H9 (cell line): ENCODE results near the gene MED20. TPM values are rescaled to one million over a fixed set of nuclear protein-coding genes. Genes with fewer than 3 reads are reported as not detected.

Experiments used
- DNase-seq: peaks from one replicate; pipeline ENCODE4 v3.0.0-alpha.2; 2017
- H2AFZ ChIP-seq: one replicate; pipeline ENCODE4 v1.6.1; 2013; ENCODE audit warnings: mild to moderate bottlenecking, low read length, control low read depth, moderate library complexity
- H2AK5ac ChIP-seq: 2 replicates; pipeline ENCODE4 v1.6.1; 2013; ENCODE audit warnings: low read length, control low read depth, mixed read lengths; ENCODE audit not compliant: insufficient read length
- H2BK120ac ChIP-seq: one replicate; pipeline ENCODE4 v1.6.1; 2013; ENCODE audit warnings: low read depth, mild to moderate bottlenecking, low read length, control low read depth, inconsistent platforms; ENCODE audit not compliant: poor library complexity, severe bottlenecking
- H2BK12ac ChIP-seq: 2 replicates; pipeline ENCODE4 v1.6.1; 2013; ENCODE audit warnings: low read length, control low read depth, mixed read lengths, low read depth; ENCODE audit not compliant: insufficient read length
- H2BK15ac ChIP-seq: 2 replicates; pipeline ENCODE4 v1.6.1; 2013; ENCODE audit warnings: low read depth, low read length, control low read depth
- H2BK20ac ChIP-seq: one replicate; pipeline ENCODE4 v1.6.1; 2013; ENCODE audit warnings: low read depth, mild to moderate bottlenecking, low read length, control low read depth, inconsistent platforms; ENCODE audit not compliant: poor library complexity, severe bottlenecking
- H2BK5ac ChIP-seq: 2 replicates; pipeline ENCODE4 v1.6.1; 2013; ENCODE audit warnings: low read length, control low read depth, mixed read lengths; ENCODE audit not compliant: insufficient read length
- H3K14ac ChIP-seq: 2 replicates; pipeline ENCODE4 v1.6.1; 2013; ENCODE audit warnings: low read length, control low read depth; ENCODE audit not compliant: insufficient read depth
- H3K18ac ChIP-seq: 2 replicates; pipeline ENCODE4 v1.6.1; 2013; ENCODE audit warnings: low read depth, mild to moderate bottlenecking, mixed read lengths, low read length, control low read depth; ENCODE audit not compliant: insufficient read length
- H3K23ac ChIP-seq: 2 replicates; pipeline ENCODE4 v1.6.1; 2013; ENCODE audit warnings: low read length, control low read depth, mixed read lengths, low read depth; ENCODE audit not compliant: insufficient read length
- H3K23me2 ChIP-seq: 2 replicates; pipeline ENCODE4 v1.6.1; 2013; ENCODE audit warnings: low read depth, mild to moderate bottlenecking, mixed read lengths, low read length, control low read depth; ENCODE audit not compliant: insufficient read length, poor library complexity, severe bottlenecking
- H3K27ac ChIP-seq: 2 replicates; pipeline ENCODE4 v1.5.1; 2013; ENCODE audit warnings: low read length, control low read depth, mixed read lengths, low read depth; ENCODE audit not compliant: insufficient read length
- H3K27me3 ChIP-seq: 2 replicates; pipeline ENCODE4 v1.6.1; 2013; ENCODE audit warnings: low read length, control low read depth, inconsistent platforms; ENCODE audit not compliant: insufficient read depth
- H3K4ac ChIP-seq: 2 replicates; pipeline ENCODE4 v1.6.1; 2013; ENCODE audit warnings: low read depth, mild to moderate bottlenecking, control low read depth, inconsistent platforms, low read length, moderate library complexity
- H3K4me1 ChIP-seq: 2 replicates; pipeline ENCODE4 v1.6.1; 2013; ENCODE audit warnings: low read length, control low read depth, inconsistent platforms; ENCODE audit not compliant: insufficient read depth
- H3K4me2 ChIP-seq: 2 replicates; pipeline ENCODE4 v1.6.1; 2013; ENCODE audit warnings: low read length, control low read depth, mixed read lengths; ENCODE audit not compliant: insufficient read length, insufficient read depth
- H3K56ac ChIP-seq: 2 replicates; pipeline ENCODE4 v1.6.1; 2013; ENCODE audit warnings: low read depth, mild to moderate bottlenecking, mixed read lengths, low read length, control low read depth; ENCODE audit not compliant: insufficient read length
- H3K79me1 ChIP-seq: 2 replicates; pipeline ENCODE4 v1.6.1; 2013; ENCODE audit warnings: low read depth, mild to moderate bottlenecking, moderate library complexity, low read length, control low read depth, inconsistent platforms; ENCODE audit not compliant: insufficient read depth, poor library complexity, severe bottlenecking
- H3K79me2 ChIP-seq: 2 replicates; pipeline ENCODE4 v1.6.1; 2013; ENCODE audit warnings: low read length, control low read depth, inconsistent platforms; ENCODE audit not compliant: insufficient read depth
- H3K9ac ChIP-seq: 2 replicates; pipeline ENCODE4 v1.6.1; 2013; ENCODE audit warnings: low read length, control low read depth, mixed read lengths; ENCODE audit not compliant: insufficient read length; ENCODE audit errors: extremely low read depth
- H3K9me3 ChIP-seq: one replicate; pipeline ENCODE4 v1.6.1; 2013; ENCODE audit warnings: low read depth, low read length, inconsistent platforms; ENCODE audit not compliant: control insufficient read depth
- H3T11ph ChIP-seq: one replicate; pipeline ENCODE4 v1.6.1; 2013; ENCODE audit warnings: mild to moderate bottlenecking, low read length, control low read depth, inconsistent platforms
- H4K20me1 ChIP-seq: one replicate; pipeline ENCODE4 v1.6.1; 2013; ENCODE audit not compliant: control insufficient read depth, insufficient read length, insufficient read depth
- H4K5ac ChIP-seq: 2 replicates; pipeline ENCODE4 v1.6.1; 2013; ENCODE audit warnings: low read depth, mild to moderate bottlenecking, mixed read lengths, low read length, control low read depth; ENCODE audit not compliant: insufficient read length
- H4K8ac ChIP-seq: replicated peaks from 2 replicates; pipeline ENCODE4 v1.6.1; 2013; ENCODE audit warnings: low read length, control low read depth, mixed read lengths, low read depth; ENCODE audit not compliant: insufficient read length
- H4K91ac ChIP-seq: 2 replicates; pipeline ENCODE4 v1.6.1; 2013; ENCODE audit warnings: low read depth, mild to moderate bottlenecking, moderate library complexity, mixed read lengths, low read length, control low read depth; ENCODE audit not compliant: insufficient read length
- H3K27ac Mint-ChIP-seq, 3 experiments: 2 replicates in 2 of 3; 3 replicates in 1 of 3; pipeline ENCODE4 v1.8.0; 2020 to 2021; ENCODE audit warnings: mixed read lengths in 3 of 3, mild to moderate bottlenecking in 1 of 3, moderate library complexity in 1 of 3
- H3K27me3 Mint-ChIP-seq: 2 replicates; pipeline ENCODE4 v1.8.0; 2021; ENCODE audit warnings: low read depth, mild to moderate bottlenecking, moderate library complexity, mixed read lengths
- H3K36me3 Mint-ChIP-seq, 3 experiments: 2 replicates in 2 of 3; 3 replicates in 1 of 3; pipeline ENCODE4 v1.8.0; 2020 to 2021; ENCODE audit warnings: low read depth in 3 of 3, mixed read lengths in 3 of 3; ENCODE audit not compliant: insufficient read depth in 1 of 3
- H3K4me1 Mint-ChIP-seq, 2 experiments: 2 replicates each; pipeline ENCODE4 v1.8.0; 2020; ENCODE audit warnings: mixed read lengths in 2 of 2
- H3K4me3 Mint-ChIP-seq, 2 experiments: 2 replicates in 1 of 2; 3 replicates in 1 of 2; pipeline ENCODE4 v1.8.0; 2020 to 2021; ENCODE audit warnings: mild to moderate bottlenecking in 2 of 2, mixed read lengths in 2 of 2, moderate library complexity in 1 of 2
- H3K9me3 Mint-ChIP-seq, 2 experiments: 2 replicates in 1 of 2; 3 replicates in 1 of 2; pipeline ENCODE4 v1.8.0; 2020; ENCODE audit warnings: mild to moderate bottlenecking in 2 of 2, mixed read lengths in 2 of 2, moderate library complexity in 1 of 2
- WGBS: extraction: QIAGEN DNeasy Blood & Tissue Kit; methylation state at CpG from one replicate; pipeline ENCODE4 v1.1.7; 2013; ENCODE audit warnings: missing lambda C conversion rate, low lambda C conversion rate, mixed read lengths; ENCODE audit not compliant: insufficient read length; ENCODE audit errors: extremely low coverage; 5-methylcytosine and 5-hydroxymethylcytosine counted together
- total RNA-seq: library from RNA; stranded (reverse); gene quantifications from 2 replicates; pipeline ENCODE4 v1.2.1, GENCODE V29; 2021
- TF ChIP-seq, protein P1 (sequence below): fragments of 200-600 bp; sonication (generic); conservative IDR thresholded peaks from 3 replicates; pipeline ENCODE4 v1.8.0; 2021; ENCODE audit warnings: antibody characterized with exemption, mild to moderate bottlenecking

Gene MED20
- total RNA-seq, 1 experiment from 2014 or later: 28.9 TPM

DNA sequence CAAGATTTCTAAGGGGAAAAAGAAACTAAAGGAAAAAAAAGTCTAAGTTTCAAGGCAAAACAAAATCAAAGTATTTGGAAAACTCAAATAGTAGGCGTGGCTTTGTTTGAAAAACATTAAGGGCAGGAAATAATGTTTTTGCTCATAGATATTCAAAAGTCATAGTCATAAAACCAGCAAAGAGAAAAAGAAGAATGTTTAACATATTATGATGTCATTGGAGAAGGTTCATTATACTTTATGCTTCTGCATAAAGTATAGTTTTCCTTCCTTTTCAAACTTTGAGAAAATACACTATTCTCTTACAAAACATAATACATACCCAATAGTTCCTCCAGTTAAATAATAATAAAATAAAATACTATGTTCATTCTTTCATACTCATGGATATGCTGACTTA lies 39.4 kb downstream of the MED20 start:
- no peak overlapping the region for H4K91ac ChIP-seq
- H3K9me3 ChIP-seq: no peaks in the 10 kb centered on the region
- Mint-ChIP-seq H3K9me3 (no peaks in the 10 kb centered on the region), H3K4me1 (peaks cover 8 to 10% of the 10 kb centered on the region in 2 experiments), H3K27me3 (no peaks in the 10 kb centered on the region), H3K4me3 (no peak overlapping the region), H3K36me3 (peaks cover 0 to 11% (median 1%) of the 10 kb centered on the region in 3 experiments; a peak in 3 of 7 replicates), H3K27ac (no peak overlapping the region)
- H3T11ph ChIP-seq: no peak overlapping the region
- no peaks in the 10 kb centered on the region for H3K27me3 ChIP-seq
- H3K79me2 ChIP-seq: no peaks in the 10 kb centered on the region
- peaks cover 4% of the 10 kb centered on the region for H3K79me1 ChIP-seq
- H3K14ac ChIP-seq: no peak overlapping the region
- H3K23ac ChIP-seq: no peak overlapping the region
- H2AK5ac ChIP-seq: no peak overlapping the region
- TF ChIP-seq, protein P1, sequence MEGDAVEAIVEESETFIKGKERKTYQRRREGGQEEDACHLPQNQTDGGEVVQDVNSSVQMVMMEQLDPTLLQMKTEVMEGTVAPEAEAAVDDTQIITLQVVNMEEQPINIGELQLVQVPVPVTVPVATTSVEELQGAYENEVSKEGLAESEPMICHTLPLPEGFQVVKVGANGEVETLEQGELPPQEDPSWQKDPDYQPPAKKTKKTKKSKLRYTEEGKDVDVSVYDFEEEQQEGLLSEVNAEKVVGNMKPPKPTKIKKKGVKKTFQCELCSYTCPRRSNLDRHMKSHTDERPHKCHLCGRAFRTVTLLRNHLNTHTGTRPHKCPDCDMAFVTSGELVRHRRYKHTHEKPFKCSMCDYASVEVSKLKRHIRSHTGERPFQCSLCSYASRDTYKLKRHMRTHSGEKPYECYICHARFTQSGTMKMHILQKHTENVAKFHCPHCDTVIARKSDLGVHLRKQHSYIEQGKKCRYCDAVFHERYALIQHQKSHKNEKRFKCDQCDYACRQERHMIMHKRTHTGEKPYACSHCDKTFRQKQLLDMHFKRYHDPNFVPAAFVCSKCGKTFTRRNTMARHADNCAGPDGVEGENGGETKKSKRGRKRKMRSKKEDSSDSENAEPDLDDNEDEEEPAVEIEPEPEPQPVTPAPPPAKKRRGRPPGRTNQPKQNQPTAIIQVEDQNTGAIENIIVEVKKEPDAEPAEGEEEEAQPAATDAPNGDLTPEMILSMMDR: no peak
- H3K27ac ChIP-seq: no peak overlapping the region
- H3K4me2 ChIP-seq: no peak overlapping the region
- H2BK15ac ChIP-seq: no peak overlapping the region
- no CpG with 5 or more reads among the region's 1 CpG for WGBS
- no peaks in the 10 kb centered on the region for H3K23me2 ChIP-seq
- H4K5ac ChIP-seq: no peak overlapping the region
- no peaks in the 10 kb centered on the region for H3K4me1 ChIP-seq
- H4K8ac ChIP-seq: no peak overlapping the region
- H3K9ac ChIP-seq: no peak overlapping the region
- DNase-seq: no peak
- H3K4ac ChIP-seq: no peak overlapping the region
- no peak overlapping the region for H2BK12ac ChIP-seq
- no peaks in the 10 kb centered on the region for H4K20me1 ChIP-seq
- H2BK5ac ChIP-seq: no peak overlapping the region
- H2AFZ ChIP-seq: no peak overlapping the region
- H3K18ac ChIP-seq: no peak overlapping the region
- H2BK20ac ChIP-seq: no peak overlapping the region
- no peak overlapping the region for H3K56ac ChIP-seq
- H2BK120ac ChIP-seq: no peak overlapping the region
